Measurements from ENCODE around the gene LIX1L.
A peak's percentile ranks its signal among the peaks of the same experiment; 100 is the strongest.

The LIX1L gene

GRCh38 chr1:145892486-145893087 is 65.2 kb downstream of the LIX1L start:
- no peak for DNase-seq

GRCh38 chr1:145891587-145892485 is 66.0 kb downstream of the LIX1L start:
- peak; percentile 94 to 99 (median 98) for DNase-seq

GRCh38 chr1:145891143-145891542 is 66.7 kb downstream of the LIX1L start:
- DNase-seq: peak in 1 of 3 experiments; percentile 53

- DNase-seq: peak in 2 of 3 experiments; percentile 57 to 90
These were observed 68.1 kb downstream of the LIX1L start for GRCh38 chr1:145889722-145890121.

- DNase-seq: no peak
These were observed 70.2 kb downstream of the LIX1L start for GRCh38 chr1:145887631-145888030.

GRCh38 chr1:145886816-145887215 is 71.0 kb downstream of the LIX1L start:
- peak in 1 of 3 experiments; percentile 39 for DNase-seq

GRCh38 chr1:145886390-145886789 is 71.4 kb downstream of the LIX1L start:
- DNase-seq: no peak

- peak in 1 of 3 experiments; percentile 96 for DNase-seq
These were observed 72.0 kb downstream of the LIX1L start, which contains the start of gene ANKRD35 for GRCh38 chr1:145885738-145886287. TSS of gene ANKRD35 (minus strand) at chr1:145885866. CDS start at chr1:145885758, 108 bp downstream.

- no peak for DNase-seq
These were observed 73.1 kb downstream of the LIX1L start for GRCh38 chr1:145884675-145885074.
